Naive thymus-derived CD8-positive, alpha-beta T cell (primary cell): ENCODE results near the gene TANGO2. TPM values are rescaled to one million over a fixed set of nuclear protein-coding genes. Genes with fewer than 3 reads are reported as not detected.

Experiments used
- ATAC-seq, 2 donors: fragments of 150-1000 bp; cut with Tn5 transposase in 1 of 2; sonication (Bioruptor Pico), chemical (Tn5 transposase) in 1 of 2; 1 replicate in 1 of 2; 2 replicates in 1 of 2; pipeline ENCODE4 v1.10.0; 2021; ENCODE audit warnings: mild to moderate bottlenecking in 2 of 2, moderate library complexity in 2 of 2
- POLR2A ChIA-PET: fragments of 350-600 bp; sonication (Branson Sonifier 250); formaldehyde crosslinking; loops from one replicate; lab custom pipeline; 2021; ENCODE audit warnings: antibody characterized with exemption; lab: Charles Lee
- DNase-seq, 10 donors: peaks; one replicate each; pipeline versions ENCODE4 v3.0.0 to v3.0.0-alpha.2; 2020 to 2022
- H3K27ac Mint-ChIP-seq, 10 donors: one replicate each; pipeline ENCODE4 v1.8.0; 2020 to 2022; ENCODE audit warnings: mild to moderate bottlenecking in 10 of 10, mixed read lengths in 10 of 10, moderate library complexity in 4 of 10, inconsistent platforms in 1 of 10
- H3K27me3 Mint-ChIP-seq, 5 donors: one replicate each; pipeline ENCODE4 v1.8.0; 2021 to 2022; ENCODE audit warnings: mixed read lengths in 5 of 5
- H3K36me3 Mint-ChIP-seq, 3 donors: one replicate each; pipeline ENCODE4 v1.8.0; 2020 to 2022; ENCODE audit warnings: mixed read lengths in 3 of 3, mild to moderate bottlenecking in 2 of 3, inconsistent platforms in 1 of 3
- H3K4me1 Mint-ChIP-seq, 4 donors: one replicate each; pipeline ENCODE4 v1.8.0; 2021 to 2022; ENCODE audit warnings: mixed read lengths in 4 of 4
- H3K4me3 Mint-ChIP-seq, 10 donors: one replicate each; pipeline ENCODE4 v1.8.0; 2020 to 2022; ENCODE audit warnings: mild to moderate bottlenecking in 10 of 10, mixed read lengths in 10 of 10, moderate library complexity in 6 of 10, inconsistent platforms in 1 of 10
- H3K9me3 Mint-ChIP-seq, 9 donors: one replicate each; pipeline ENCODE4 v1.8.0; 2020 to 2022; ENCODE audit warnings: mixed read lengths in 9 of 9, mild to moderate bottlenecking in 3 of 9, inconsistent platforms in 1 of 9, moderate library complexity in 1 of 9
- polyA plus RNA-seq, 3 donors: library from polyadenylated mRNA; unstranded; fragments of 300-500 nt; fragmentation: Illumina TruSeq; gene quantifications; one replicate each; pipeline ENCODE4 v1.2.3, GENCODE V29; 2021
- total RNA-seq, 8 experiments: library from RNA in 2 of 8; stranded (reverse) in 2 of 8; gene quantifications; one replicate each; pipeline ENCODE4 v1.2.3 and lab custom pipeline; 2021 to 2026

TANGO2 gene
- total and polyA plus RNA-seq, 5 experiments from 2014 or later, result 22.6 to 38.0 (median 36.2) TPM

- POLR2A ChIA-PET, result interaction anchor here (0.6 to 2.2 kb wide), 7 partner anchors 9 to 447 kb away, joined by 3 to 9 read pairs (median 5); partner anchors contain the start of genes RANBP1 and TRMT2A
- peaks cover 26 to 50% (median 48%) of the 10 kb centered on the region in 4 donors for H3K4me1 Mint-ChIP-seq
- peak in 1 of 2 donors; percentile 2 for ATAC-seq
Observed at GRCh38 chr22:20080776-20081654, 60.1 kb downstream of the TANGO2 start.

GRCh38 chr22:20083157-20083890 is 62.4 kb downstream of the TANGO2 start:
- POLR2A ChIA-PET, result interaction anchor here (0.7 to 2.2 kb wide), 6 partner anchors 8 to 191 kb away, joined by 3 to 7 read pairs (median 4); partner anchors contain the start of genes RANBP1, TANGO2 and TRMT2A

More at GRCh38 chr22:20080776-20081654, 60.1 kb downstream of the TANGO2 start:
- peaks cover 0 to 11% (median 2%) of the 10 kb centered on the region in 3 donors for H3K36me3 Mint-ChIP-seq
- peak overlapping the region; percentile 33 to 92 (median 84) for H3K27ac Mint-ChIP-seq
- H3K9me3 Mint-ChIP-seq, result no peaks in the 10 kb centered on the region
- H3K4me3 Mint-ChIP-seq, result peak overlapping the region; percentile 48 to 88 (median 80)
- H3K27me3 Mint-ChIP-seq, result no peaks in the 10 kb centered on the region
- no peak for DNase-seq

GRCh38 chr22:20083891-20084546 is 63.1 kb downstream of the TANGO2 start:
- no peak for ATAC-seq
- POLR2A ChIA-PET, result interaction anchor here (0.7 to 1.1 kb wide), 3 partner anchors 25 to 192 kb away, joined by 3 to 6 read pairs (median 3); partner anchors contain the start of gene TRMT2A
- H3K36me3 Mint-ChIP-seq, result peaks cover 0 to 40% (median 10%) of the 10 kb centered on the region in 3 donors
- H3K4me3 Mint-ChIP-seq, result peak overlapping the region in 4 of 10 donors; percentile 31 to 74 (median 66)
- H3K4me1 Mint-ChIP-seq, result peaks cover 34 to 72% (median 67%) of the 10 kb centered on the region in 4 donors
- no peak for DNase-seq
- H3K9me3 Mint-ChIP-seq, result no peaks in the 10 kb centered on the region
- H3K27ac Mint-ChIP-seq, result peak overlapping the region in 8 of 10 donors; percentile 4 to 88 (median 64)
- H3K27me3 Mint-ChIP-seq, result no peaks in the 10 kb centered on the region

More at GRCh38 chr22:20083157-20083890, 62.4 kb downstream of the TANGO2 start:
- DNase-seq (no peak), ATAC-seq (no peak)
- Mint-ChIP-seq H3K36me3 (peaks cover 0 to 33% (median 7%) of the 10 kb centered on the region in 3 donors), H3K4me1 (peaks cover 34 to 67% (median 64%) of the 10 kb centered on the region in 4 donors), H3K9me3 (no peaks in the 10 kb centered on the region), H3K27me3 (no peaks in the 10 kb centered on the region), H3K4me3 (peak overlapping the region in 9 of 10 donors; percentile 7 to 87 (median 44)), H3K27ac (peak overlapping the region in 9 of 10 donors; percentile 36 to 91 (median 71))

- POLR2A ChIA-PET, result no interaction called here
- Mint-ChIP-seq H3K9me3 (no peaks in the 10 kb centered on the region), H3K27ac (peak overlapping the region in 5 of 10 donors; percentile 66 to 88 (median 71)), H3K27me3 (no peaks in the 10 kb centered on the region), H3K36me3 (peaks cover 0 to 48% (median 15%) of the 10 kb centered on the region in 3 donors), H3K4me3 (peak overlapping the region in 3 of 10 donors; percentile 26 to 71 (median 61)), H3K4me1 (peaks cover 34 to 73% (median 70%) of the 10 kb centered on the region in 4 donors)
- ATAC-seq (no peak), DNase-seq (no peak)
Observed at GRCh38 chr22:20084547-20085413, 63.9 kb downstream of the TANGO2 start.

- no peak for DNase-seq
- Mint-ChIP-seq H3K9me3 (no peaks in the 10 kb centered on the region), H3K36me3 (peaks cover 5 to 56% (median 19%) of the 10 kb centered on the region in 3 donors), H3K4me3 (no peak overlapping the region), H3K4me1 (peaks cover 36 to 80% (median 74%) of the 10 kb centered on the region in 4 donors), H3K27me3 (no peaks in the 10 kb centered on the region), H3K27ac (peak overlapping the region in 2 of 10 donors; percentile 5 to 55)
- POLR2A ChIA-PET, result no interaction called here
- ATAC-seq, result no peak
Observed at GRCh38 chr22:20085651-20086050, 64.7 kb downstream of the TANGO2 start.

GRCh38 chr22:20086101-20086599 is 65.2 kb downstream of the TANGO2 start:
- Mint-ChIP-seq H3K4me3 (no peak overlapping the region), H3K27me3 (no peaks in the 10 kb centered on the region), H3K36me3 (peaks cover 8 to 60% (median 21%) of the 10 kb centered on the region in 3 donors), H3K27ac (peak overlapping the region in 4 of 10 donors; percentile 6 to 74 (median 42)), H3K4me1 (peaks cover 34 to 80% (median 73%) of the 10 kb centered on the region in 4 donors), H3K9me3 (no peaks in the 10 kb centered on the region)
- DNase-seq (no peak), ATAC-seq (no peak)
- POLR2A ChIA-PET, result interaction anchor here (0.7 kb wide), 1 partner anchor 127 kb away, joined by 3 read pairs; no protein-coding TSS in a partner anchor

GRCh38 chr22:20086763-20087162 is 65.9 kb downstream of the TANGO2 start:
- Mint-ChIP-seq H3K27me3 (no peaks in the 10 kb centered on the region), H3K4me3 (peak overlapping the region in 2 of 10 donors; percentile 54 to 78), H3K4me1 (peaks cover 31 to 80% (median 73%) of the 10 kb centered on the region in 4 donors), H3K27ac (peak overlapping the region in 3 of 10 donors; percentile 6 to 85 (median 76)), H3K36me3 (peaks cover 10 to 67% (median 24%) of the 10 kb centered on the region in 3 donors), H3K9me3 (no peaks in the 10 kb centered on the region)
- no peak for ATAC-seq
- POLR2A ChIA-PET, result no interaction called here
- DNase-seq, result no peak

- peaks cover 29 to 80% (median 72%) of the 10 kb centered on the region in 4 donors for H3K4me1 Mint-ChIP-seq
- H3K27me3 Mint-ChIP-seq, result no peaks in the 10 kb centered on the region
- peaks cover 10 to 75% (median 24%) of the 10 kb centered on the region in 3 donors for H3K36me3 Mint-ChIP-seq
- POLR2A ChIA-PET, result interaction anchor here (0.6 kb wide), 1 partner anchor 14 kb away, joined by 3 read pairs; no protein-coding TSS in a partner anchor
- no peak for ATAC-seq
- DNase-seq, result no peak
- peak overlapping the region in 6 of 10 donors; percentile 11 to 78 (median 45) for H3K4me3 Mint-ChIP-seq
- peak overlapping the region in 8 of 10 donors; percentile 63 to 85 (median 77) for H3K27ac Mint-ChIP-seq
- H3K9me3 Mint-ChIP-seq, result no peaks in the 10 kb centered on the region
Observed at GRCh38 chr22:20087319-20088262, 66.7 kb downstream of the TANGO2 start.

- no peaks in the 10 kb centered on the region for H3K9me3 Mint-ChIP-seq
- no peak for DNase-seq
- H3K27ac Mint-ChIP-seq, result peak overlapping the region in 1 of 10 donors; percentile 15
- H3K4me3 Mint-ChIP-seq, result peak overlapping the region in 1 of 10 donors; percentile 78
- H3K27me3 Mint-ChIP-seq, result no peaks in the 10 kb centered on the region
- POLR2A ChIA-PET, result interaction anchor here (0.6 kb wide), 1 partner anchor 14 kb away, joined by 3 read pairs; no protein-coding TSS in a partner anchor
- peaks cover 26 to 75% (median 67%) of the 10 kb centered on the region in 4 donors for H3K4me1 Mint-ChIP-seq
- peaks cover 10 to 82% (median 24%) of the 10 kb centered on the region in 3 donors for H3K36me3 Mint-ChIP-seq
- ATAC-seq, result no peak
Observed at GRCh38 chr22:20088263-20088648, 67.3 kb downstream of the TANGO2 start.
